ENCODE measurements around the gene MUC6. TPM values are rescaled to one million over a fixed set of nuclear protein-coding genes. Genes with fewer than 3 reads are reported as not detected.

Gene MUC6
- polyA plus RNA-seq, 1 of the 3 experiments (the other 2 are of a cell fraction): not detected

DNA sequence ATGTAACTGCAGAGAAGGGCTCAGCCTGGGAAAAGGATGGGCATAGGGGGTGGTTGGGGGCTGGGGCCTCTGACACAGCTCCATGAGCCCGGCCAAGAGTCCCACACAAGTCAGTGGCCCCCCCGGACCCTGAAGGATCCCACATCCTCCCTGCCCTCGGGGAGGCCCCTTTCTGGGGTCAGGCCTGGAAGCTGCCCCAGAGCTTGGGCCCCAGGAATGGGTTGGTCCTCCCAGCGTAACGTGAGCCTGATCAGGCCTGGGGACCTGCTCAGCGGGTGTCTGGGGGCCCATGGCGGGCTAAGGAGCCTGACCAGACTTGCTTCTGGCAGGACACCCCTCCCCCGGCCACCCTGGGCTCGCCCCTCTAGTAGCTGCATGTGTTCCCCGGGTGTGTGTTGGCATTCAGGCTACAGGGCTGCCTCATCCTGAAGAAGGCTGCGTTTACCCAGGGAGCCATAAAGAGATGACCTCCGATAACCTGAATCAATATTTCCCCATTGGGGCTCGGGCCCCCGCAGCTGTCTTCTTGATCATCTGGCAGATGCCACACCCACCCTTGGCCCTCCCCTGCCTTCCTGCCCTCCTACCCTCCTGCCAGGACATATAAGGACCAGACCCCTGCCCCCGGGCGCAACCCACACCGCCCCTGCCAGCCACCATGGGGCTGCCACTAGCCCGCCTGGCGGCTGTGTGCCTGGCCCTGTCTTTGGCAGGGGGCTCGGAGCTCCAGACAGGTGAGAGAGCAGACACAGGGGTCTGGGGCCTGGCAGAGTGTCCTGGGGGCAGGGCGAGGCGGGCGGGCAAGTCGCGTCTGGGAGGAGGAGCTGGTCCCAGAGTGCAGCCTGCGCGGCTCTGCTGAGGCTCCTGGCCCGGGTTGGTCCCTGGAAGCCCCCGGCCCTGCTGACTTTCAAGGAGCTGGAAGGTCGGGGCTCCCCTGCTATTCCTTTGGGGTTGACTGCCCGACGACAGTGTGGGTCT, 38.0 kb upstream of the MUC6 start, which contains the start of gene MUC2:
TSS of gene MUC2 (plus strand) at position 631 of the 978 bp plus-strand sequence.
- H3K9me2 ChIP-seq: no peaks in the 10 kb centered on the region
- no peaks in the 10 kb centered on the region for H3K27me3 ChIP-seq (ENCODE audit: insufficient read depth)
- no peak within 1 kb of the TSS for H3K9ac ChIP-seq
- CTCF ChIA-PET: interaction anchor here (0.6 to 2.1 kb wide), 3 partner anchors 20 to 23 kb away, joined by 3 to 7 read pairs (median 3); no protein-coding TSS in a partner anchor
- no peaks in the 10 kb centered on the region for H3F3A ChIP-seq (replicated peaks; ENCODE audit: insufficient read depth)
- TF ChIP-seq FOXM1 (IDR thresholded peaks at IDR 0.05; ENCODE audit: low read depth): no peak
- TF ChIP-seq RXRA (IDR thresholded peaks at IDR 0.05; ENCODE audit: borderline replicate concordance, low read depth): no peak
- TF ChIP-seq RCOR1 (IDR thresholded peaks at IDR 0.05; ENCODE audit: low read length): no peak
- no peak for TF ChIP-seq CHD2 (IDR thresholded peaks at IDR 0.05; ENCODE audit: low read length, partially characterized antibody)
- no peak for TF ChIP-seq NFIC (IDR thresholded peaks at IDR 0.05; ENCODE audit: borderline replicate concordance)
- no peak for TF ChIP-seq EZH2phosphoT487 (IDR thresholded peaks at IDR 0.05; ENCODE audit: borderline replicate concordance, low read depth)
- TF ChIP-seq, protein P1, sequence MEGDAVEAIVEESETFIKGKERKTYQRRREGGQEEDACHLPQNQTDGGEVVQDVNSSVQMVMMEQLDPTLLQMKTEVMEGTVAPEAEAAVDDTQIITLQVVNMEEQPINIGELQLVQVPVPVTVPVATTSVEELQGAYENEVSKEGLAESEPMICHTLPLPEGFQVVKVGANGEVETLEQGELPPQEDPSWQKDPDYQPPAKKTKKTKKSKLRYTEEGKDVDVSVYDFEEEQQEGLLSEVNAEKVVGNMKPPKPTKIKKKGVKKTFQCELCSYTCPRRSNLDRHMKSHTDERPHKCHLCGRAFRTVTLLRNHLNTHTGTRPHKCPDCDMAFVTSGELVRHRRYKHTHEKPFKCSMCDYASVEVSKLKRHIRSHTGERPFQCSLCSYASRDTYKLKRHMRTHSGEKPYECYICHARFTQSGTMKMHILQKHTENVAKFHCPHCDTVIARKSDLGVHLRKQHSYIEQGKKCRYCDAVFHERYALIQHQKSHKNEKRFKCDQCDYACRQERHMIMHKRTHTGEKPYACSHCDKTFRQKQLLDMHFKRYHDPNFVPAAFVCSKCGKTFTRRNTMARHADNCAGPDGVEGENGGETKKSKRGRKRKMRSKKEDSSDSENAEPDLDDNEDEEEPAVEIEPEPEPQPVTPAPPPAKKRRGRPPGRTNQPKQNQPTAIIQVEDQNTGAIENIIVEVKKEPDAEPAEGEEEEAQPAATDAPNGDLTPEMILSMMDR (IDR thresholded peaks at IDR 0.05): no peak
- no peak for TF ChIP-seq NRF1 (IDR thresholded peaks at IDR 0.05; ENCODE audit: low read depth, low read length)
- TF ChIP-seq, protein P2, sequence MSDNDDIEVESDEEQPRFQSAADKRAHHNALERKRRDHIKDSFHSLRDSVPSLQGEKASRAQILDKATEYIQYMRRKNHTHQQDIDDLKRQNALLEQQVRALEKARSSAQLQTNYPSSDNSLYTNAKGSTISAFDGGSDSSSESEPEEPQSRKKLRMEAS (IDR thresholded peaks at IDR 0.05; ENCODE audit: low read depth): no peak
- no peak for TF ChIP-seq POLR2AphosphoS5 (IDR thresholded peaks at IDR 0.05; ENCODE audit: low read depth, low read length)
- TF ChIP-seq, protein P3, sequence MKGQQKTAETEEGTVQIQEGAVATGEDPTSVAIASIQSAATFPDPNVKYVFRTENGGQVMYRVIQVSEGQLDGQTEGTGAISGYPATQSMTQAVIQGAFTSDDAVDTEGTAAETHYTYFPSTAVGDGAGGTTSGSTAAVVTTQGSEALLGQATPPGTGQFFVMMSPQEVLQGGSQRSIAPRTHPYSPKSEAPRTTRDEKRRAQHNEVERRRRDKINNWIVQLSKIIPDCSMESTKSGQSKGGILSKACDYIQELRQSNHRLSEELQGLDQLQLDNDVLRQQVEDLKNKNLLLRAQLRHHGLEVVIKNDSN (IDR thresholded peaks at IDR 0.05; ENCODE audit: borderline replicate concordance, low read depth): no peak
- no peak for TF ChIP-seq GABPA (IDR thresholded peaks at IDR 0.05; ENCODE audit: low read depth)
- TF ChIP-seq RFX5 (IDR thresholded peaks at IDR 0.05; ENCODE audit: low read length): no peak
- no peak for TF ChIP-seq SMC3 (IDR thresholded peaks at IDR 0.05; ENCODE audit: low read depth, low read length)
- TF ChIP-seq, protein P4, sequence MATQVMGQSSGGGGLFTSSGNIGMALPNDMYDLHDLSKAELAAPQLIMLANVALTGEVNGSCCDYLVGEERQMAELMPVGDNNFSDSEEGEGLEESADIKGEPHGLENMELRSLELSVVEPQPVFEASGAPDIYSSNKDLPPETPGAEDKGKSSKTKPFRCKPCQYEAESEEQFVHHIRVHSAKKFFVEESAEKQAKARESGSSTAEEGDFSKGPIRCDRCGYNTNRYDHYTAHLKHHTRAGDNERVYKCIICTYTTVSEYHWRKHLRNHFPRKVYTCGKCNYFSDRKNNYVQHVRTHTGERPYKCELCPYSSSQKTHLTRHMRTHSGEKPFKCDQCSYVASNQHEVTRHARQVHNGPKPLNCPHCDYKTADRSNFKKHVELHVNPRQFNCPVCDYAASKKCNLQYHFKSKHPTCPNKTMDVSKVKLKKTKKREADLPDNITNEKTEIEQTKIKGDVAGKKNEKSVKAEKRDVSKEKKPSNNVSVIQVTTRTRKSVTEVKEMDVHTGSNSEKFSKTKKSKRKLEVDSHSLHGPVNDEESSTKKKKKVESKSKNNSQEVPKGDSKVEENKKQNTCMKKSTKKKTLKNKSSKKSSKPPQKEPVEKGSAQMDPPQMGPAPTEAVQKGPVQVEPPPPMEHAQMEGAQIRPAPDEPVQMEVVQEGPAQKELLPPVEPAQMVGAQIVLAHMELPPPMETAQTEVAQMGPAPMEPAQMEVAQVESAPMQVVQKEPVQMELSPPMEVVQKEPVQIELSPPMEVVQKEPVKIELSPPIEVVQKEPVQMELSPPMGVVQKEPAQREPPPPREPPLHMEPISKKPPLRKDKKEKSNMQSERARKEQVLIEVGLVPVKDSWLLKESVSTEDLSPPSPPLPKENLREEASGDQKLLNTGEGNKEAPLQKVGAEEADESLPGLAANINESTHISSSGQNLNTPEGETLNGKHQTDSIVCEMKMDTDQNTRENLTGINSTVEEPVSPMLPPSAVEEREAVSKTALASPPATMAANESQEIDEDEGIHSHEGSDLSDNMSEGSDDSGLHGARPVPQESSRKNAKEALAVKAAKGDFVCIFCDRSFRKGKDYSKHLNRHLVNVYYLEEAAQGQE (IDR thresholded peaks at IDR 0.05; ENCODE audit: low read depth, low read length): no peak
- TF ChIP-seq TAF1 (IDR thresholded peaks at IDR 0.05; ENCODE audit: borderline replicate concordance, low read depth, low read length): no peak
- TF ChIP-seq SIN3A (IDR thresholded peaks at IDR 0.05; ENCODE audit: borderline replicate concordance, low read depth, low read length): no peak
- TF ChIP-seq, protein P5, sequence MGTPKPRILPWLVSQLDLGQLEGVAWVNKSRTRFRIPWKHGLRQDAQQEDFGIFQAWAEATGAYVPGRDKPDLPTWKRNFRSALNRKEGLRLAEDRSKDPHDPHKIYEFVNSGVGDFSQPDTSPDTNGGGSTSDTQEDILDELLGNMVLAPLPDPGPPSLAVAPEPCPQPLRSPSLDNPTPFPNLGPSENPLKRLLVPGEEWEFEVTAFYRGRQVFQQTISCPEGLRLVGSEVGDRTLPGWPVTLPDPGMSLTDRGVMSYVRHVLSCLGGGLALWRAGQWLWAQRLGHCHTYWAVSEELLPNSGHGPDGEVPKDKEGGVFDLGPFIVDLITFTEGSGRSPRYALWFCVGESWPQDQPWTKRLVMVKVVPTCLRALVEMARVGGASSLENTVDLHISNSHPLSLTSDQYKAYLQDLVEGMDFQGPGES (IDR thresholded peaks at IDR 0.05; ENCODE audit: low read depth, low read length): no peak
- POLR2A ChIA-PET: no interaction called here
- no peak for DNase-seq
- no peaks in the 10 kb centered on the region for H3K79me2 ChIP-seq (ENCODE audit: insufficient read depth)
- peaks cover 0 to 5% of the 10 kb centered on the region in 2 experiments; a peak in 1 of 4 replicates for H3K4me1 ChIP-seq (ENCODE audit: control insufficient read depth in 1 of 2, insufficient read depth in 2 of 2, low read depth in 1 of 2, low read length in 1 of 2)
- no peak within 1 kb of the TSS for H3K4me3 ChIP-seq (ENCODE audit: low read depth in 2 of 2, low read length in 1 of 2)
- no peak within 1 kb of the TSS for H3K27ac ChIP-seq (ENCODE audit: low read depth in 2 of 2, low read length in 1 of 2)
- H3K9me3 ChIP-seq: no peaks in the 10 kb centered on the region
- 81% methylated on average over 12 of the region's 32 CpGs for WGBS (ENCODE audit: low lambda C conversion rate)
- no peaks in the 10 kb centered on the region for H4K20me1 ChIP-seq (ENCODE audit: insufficient read depth)
- no peak within 1 kb of the TSS for H2AFZ ChIP-seq (ENCODE audit: low read depth)
- H3K4me2 ChIP-seq: no peak within 1 kb of the TSS
- H3K36me3 ChIP-seq (replicated peaks in 1 of 2; ENCODE audit: control insufficient read depth in 1 of 2, insufficient read depth in 2 of 2, low read length in 1 of 2): no peaks in the 10 kb centered on the region

Measured in SK-N-SH (cell line).